NCI-H1417 treated with DMSO at 0.1 percent for 48 hours (cell line): Measurements from ENCODE around the gene SUCLG2.

Experiments used
- DNase-seq: peaks from one replicate; lab custom pipeline; 2025; lab: John Stamatoyannopoulos, UW

Gene SUCLG2

DNA sequence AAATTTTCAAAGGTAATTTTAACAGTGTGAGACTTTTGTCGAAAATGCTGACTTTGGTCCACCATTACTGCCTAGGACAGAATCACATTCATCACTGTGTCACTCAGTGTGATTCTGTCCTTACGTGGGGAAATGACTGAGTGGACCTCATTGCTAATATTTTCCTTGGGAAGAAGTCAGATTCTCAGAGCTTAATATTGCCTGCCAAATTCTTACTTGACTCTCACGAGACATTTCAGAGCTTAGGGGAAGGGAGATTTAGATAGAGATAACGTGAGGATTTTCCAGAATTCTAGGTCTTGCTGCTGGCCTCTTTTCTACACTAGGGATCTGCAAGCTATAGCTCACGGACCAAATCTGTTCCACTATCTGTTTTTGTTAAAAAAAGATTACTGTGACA is 270.4 kb downstream of the SUCLG2 start:
- DNase-seq, result no peak

DNA sequence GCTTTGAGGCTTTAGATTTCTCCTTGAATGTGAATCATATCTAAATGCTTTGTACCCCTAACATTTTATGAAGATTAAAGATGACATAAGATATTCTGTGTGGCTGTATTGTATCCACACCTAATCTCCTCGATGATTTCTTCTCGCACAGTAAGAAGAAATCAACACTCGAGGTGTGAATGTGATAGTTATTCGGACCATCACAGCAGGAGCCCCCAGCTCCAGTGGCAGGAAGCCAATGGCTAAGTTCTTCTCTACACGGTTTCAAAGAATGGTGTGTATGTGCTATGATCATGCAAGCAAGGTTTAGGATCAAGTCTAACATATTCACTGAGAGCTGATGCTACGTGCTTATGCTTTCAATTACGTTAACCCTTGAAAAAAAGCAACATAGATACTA is 271.0 kb downstream of the SUCLG2 start:
- DNase-seq, result no peak

DNA sequence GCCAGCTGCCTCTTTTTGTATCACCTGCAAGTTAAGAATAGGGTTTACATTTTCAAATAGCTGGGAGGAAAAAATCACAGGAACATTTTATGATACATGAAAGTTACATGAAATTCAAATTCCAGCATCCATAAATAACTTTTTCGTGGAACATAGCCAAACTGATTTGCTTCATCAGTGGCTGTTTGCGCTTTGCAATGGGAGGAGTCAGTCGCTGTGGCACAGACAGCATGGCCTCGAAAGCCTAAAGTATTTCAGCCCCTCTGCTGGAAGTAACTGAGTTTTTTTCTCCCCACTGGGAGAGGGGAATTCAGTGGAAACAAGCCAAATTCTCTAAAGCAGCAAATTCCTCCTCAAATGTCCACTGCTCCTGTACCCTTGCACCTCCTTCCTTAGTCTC is 271.9 kb downstream of the SUCLG2 start:
- no peak for DNase-seq

DNA sequence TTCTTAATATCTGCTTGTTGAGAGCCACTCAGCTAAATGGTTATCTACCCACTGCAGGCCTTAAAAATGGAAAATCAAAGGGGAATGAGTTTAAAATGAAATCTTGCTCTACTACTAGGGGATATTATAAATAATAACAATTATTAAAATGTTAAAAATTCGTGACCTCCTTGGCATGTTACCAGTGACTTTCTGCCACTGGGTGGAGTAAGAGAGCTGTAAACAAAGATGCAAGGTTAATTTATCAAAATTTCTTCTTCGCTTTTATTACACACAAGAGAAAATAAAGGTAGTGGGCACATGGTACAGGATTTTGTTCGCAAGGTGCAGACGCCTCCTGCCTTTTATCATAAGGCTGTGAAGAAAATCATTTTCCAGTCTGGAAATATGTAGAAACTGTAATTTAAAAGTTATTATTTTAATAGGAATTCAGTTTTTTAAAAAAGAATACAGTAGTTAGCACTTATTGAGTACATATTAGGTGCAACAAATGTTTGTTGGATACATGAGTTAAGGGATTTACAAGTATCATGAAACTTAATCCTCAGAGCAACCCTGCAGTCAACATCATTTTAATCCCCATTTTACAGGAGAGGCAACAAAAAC is 272.6 kb downstream of the SUCLG2 start:
- no peak for DNase-seq

DNA sequence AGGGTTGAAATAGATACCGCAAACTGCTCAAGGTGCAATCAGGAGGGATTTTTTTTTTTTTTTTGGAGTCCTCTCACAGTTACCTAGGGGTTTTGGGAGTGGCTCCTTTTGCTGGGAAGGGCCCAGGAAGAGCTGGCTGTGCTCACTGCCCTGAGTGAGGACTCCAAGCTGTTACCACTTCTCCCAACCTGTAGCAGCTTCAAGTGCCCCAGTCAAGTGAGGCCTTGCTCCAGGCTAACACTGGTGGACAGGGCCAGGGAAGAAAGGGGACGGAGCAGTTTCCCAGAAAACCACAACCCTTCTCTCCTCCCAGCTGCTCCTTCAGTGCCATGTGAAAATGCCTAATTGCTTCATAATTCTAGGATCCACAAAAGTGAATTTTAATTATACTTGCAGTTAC is 274.3 kb downstream of the SUCLG2 start:
- no peak for DNase-seq

DNA sequence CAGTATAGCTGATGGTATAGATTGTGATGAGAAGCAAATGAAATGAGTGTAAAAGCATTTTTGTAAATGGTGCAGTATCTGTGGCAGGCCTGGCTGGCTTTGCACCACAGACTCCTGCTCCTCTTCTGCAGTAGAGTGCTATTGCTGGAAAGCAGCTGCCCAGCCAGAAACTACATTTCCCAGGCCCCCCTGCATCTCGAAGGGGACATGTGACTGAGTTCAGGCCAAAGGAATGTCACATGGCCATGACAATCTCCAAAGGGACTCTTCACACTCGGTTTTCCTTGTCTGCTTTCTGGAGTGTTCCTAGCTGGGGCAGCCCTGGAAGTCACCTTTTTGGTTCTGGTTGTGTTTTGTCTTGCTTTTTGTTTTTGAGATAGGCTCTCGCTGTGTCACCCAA is 277.1 kb downstream of the SUCLG2 start:
- no peak for DNase-seq

DNA sequence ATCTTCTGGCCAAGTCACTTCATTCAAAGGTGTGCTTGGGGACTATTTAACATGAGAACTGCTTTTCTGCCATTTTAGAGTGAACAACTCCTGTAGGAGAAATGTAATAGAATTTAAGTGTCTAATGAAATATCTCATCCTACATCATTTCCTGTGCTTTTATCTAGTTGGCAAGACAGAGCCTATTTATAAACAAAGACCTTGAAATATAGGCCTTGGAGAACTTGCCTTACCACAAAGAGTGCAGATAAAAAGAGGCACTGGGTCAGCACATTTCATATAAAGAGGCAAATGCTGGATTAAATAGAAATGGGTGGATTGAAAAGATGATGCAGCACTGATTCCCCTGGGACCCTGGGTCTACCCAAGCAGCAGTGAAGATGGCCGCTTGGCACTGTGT is 278.0 kb downstream of the SUCLG2 start:
- DNase-seq, result no peak

DNA sequence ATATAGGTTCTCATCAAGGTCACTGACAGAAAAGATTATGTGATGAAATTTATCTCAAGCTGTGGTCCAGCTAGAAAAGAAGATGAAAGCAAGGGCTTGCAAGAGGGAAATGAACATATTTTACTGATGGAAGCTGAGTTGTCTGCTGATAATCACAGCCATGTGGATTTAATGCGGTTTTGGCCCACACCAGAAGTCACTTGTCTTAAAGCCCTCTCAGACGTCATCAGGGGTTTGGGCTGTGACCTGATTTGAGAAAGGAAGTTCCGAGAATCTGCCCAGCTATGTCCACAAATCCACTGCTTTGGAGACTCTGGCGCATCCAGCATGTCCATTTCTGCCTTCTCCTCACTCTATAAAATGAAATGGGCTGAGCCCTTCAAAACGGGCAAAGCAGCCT is 278.4 kb downstream of the SUCLG2 start:
- no peak for DNase-seq

DNA sequence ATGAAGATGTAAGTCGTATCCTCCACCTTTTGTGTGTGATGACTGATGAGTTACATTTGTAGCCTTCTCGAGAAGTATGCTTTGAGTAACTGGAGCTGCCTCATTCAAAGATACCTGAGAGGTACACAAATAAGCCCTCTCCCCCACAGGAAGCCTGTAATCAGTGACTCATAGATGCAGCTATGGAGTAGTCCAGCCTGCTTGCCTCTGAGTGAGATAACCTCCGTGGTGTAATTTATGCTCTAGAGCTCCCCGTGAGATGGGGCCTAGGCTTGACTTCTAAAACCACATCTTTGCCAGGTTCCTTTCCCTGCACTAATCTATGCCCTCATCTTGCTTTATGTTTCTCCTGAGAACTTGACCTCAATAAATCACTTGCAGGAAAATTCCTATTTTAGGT is 291.7 kb downstream of the SUCLG2 start:
- DNase-seq, result no peak

DNA sequence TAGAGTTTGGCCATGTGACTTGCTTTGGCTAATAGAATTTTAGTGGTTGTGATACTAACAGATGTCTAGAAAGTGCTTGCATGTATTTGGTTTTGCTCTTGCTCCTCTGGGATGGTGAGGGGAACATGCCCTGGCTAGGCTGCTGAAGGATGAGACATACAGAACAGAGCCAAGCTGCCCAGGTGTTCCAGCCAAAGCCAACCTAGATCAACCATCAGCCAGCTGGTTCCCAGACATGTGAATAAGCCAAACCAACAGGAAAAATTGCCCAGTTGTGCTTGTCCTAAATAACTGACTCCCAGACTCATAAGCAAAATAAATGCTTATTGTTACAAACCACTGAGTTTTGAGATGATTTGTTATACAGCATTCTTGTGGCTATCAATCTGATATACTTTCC is 292.6 kb downstream of the SUCLG2 start:
- no peak for DNase-seq

DNA sequence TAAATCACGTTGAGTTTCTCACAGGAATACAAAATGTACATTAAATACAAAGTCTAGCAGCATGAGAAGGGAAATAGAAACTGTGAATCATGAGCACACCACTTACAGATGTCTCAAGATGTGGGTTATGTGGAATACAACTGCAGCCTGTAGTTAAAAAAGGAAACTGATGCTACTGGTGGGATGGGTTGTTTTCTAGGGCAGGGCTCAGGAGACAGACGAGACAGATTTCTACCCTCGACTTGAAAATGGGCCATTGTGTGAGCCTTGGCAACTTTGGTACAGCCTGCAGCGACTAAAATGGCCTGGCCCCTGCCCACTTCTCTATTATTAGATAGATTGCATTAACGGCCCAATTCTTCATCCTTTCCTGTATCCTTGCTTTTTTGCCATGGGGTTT is 293.1 kb downstream of the SUCLG2 start:
- no peak for DNase-seq

DNA sequence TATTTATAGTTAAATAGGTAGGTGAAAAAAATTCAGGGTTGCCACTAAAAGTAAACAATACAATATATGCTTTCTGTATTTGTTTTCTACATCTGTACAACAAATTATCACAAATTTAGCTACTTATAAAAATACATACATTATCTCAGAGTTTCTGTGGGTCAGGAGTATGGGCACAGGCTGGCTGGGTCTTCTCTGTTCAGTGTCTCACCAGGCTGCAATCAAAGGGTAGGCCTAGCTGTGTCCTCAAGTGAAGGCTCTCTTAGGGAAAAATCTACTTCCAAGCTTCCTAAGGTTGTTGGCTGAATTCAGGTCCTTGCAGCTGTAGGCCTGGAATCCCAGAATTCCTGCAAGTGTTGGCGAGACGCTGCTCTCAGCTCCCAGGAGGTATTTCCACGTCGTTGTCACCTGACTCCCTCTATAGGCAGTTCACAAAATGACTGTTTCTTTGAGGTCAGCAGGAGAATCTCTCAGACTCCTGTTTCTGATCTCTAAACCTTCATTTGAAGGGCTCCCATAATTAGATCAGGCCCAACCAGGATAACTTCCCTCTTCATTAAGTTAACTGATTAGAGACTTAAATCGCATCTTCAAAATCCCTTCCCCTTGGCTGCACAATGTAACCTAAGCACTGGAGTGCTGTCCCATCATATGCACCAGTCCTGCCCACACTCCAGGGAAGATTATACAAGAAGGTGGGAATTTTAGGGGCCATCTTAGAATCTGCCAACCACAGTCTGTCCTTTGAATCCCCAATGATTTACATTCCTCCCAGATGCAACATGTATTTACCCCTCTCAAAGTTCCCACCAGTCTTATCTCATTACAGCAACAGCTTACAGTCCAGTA is 296.6 kb downstream of the SUCLG2 start:
- DNase-seq, result no peak

DNA sequence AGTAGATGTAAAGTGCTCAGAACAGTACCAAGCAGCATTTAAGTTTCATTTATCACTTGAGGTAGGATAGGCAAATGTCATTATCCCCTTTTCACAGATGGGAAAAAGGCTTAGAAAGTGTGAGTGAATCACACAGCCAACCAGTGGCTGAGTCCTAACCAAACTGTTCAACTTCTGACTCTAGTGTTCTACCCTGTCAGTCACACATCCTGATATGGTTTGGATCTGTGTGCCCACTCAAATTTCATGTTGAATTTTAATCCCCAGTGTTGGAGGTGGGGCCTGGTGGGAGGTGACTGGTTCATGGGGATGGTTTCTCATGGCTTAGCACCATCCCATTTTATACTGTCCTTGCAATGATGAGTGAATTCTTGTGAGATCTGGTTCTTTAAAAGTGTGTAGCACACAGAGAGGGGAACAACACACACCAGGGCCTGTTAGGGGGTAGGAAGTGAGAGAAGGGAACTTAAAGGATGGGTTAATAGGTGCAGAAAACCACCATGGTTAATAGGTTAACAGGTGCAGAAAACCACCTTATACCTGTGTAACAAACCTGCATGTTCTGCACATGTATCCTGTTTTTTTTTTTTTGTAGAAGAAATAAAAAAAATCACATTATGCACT is 304.7 kb downstream of the SUCLG2 start:
- no peak for DNase-seq

DNA sequence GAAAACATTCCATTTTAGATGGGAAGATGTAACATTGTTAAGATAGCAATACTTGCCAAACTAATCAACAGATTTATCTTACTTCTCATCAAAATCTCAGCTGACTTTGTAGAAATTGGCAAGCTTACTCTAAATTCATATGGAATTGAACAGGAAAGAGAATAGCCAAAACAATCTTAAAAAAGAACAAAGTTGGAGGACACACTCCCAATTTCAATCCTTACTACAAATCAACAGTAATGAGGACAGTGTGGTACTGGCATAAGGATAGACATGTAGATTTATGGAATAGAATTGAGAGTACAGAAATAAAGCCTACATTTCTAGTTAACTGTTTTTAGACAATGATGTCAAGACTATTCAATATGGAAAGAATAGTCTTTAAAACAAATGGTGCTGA is 308.3 kb downstream of the SUCLG2 start:
- no peak for DNase-seq

DNA sequence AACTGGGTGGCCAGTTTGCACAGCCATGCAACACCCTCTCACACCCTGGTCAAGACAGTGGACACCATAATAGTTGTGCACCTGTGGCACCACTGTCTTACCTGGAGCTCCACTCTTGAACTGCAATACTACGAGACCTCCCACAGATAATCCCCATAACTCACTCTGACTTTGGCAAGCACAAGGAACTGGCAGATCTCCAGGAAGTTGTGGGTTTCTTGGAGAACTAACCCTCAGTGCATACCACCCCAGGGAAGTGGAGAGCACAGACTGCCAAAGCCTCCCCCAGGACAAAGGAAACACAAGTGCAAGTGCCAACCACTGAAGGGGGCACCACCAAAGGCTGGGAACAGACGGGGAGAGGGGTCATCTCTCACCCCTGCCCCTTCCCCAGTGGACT is 318.6 kb downstream of the SUCLG2 start:
- no peak for DNase-seq

DNA sequence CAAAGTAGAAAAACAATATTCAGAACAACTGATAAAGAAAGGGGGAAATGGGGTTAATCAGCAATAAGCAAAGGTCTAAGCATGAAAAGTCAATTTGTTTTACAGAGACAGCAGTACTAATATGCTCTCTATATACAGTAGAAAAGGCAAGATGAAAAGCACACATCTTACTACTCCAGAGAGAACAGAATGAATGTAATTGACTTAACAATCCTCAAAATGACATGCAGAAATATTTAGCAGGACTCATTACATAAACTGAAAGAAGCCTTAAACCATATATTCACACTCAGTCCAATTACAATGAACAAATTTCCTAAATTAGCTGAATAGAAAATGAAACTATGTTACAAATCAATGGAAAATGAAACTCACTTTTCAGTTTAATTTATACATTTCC is 319.8 kb downstream of the SUCLG2 start:
- no peak for DNase-seq

DNA sequence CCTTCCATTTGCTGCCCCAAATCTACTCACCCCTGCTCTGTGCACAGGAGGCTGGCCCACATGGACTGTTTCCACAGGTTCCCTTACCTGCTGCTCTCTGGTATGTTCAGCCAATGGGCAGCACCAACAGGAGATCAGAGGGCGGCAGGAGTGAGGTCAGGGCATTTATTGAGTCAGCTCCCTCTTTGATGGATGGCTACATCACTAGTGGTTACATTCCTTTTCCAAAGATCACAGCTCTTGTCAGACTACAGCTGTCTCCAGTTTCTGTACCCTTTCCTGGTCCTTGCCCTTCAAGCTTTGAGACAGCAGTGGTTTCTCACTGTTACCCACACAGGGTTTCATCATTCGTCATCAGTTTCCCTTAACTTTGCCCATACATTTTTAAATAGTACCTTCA is 325.1 kb downstream of the SUCLG2 start:
- no peak for DNase-seq

DNA sequence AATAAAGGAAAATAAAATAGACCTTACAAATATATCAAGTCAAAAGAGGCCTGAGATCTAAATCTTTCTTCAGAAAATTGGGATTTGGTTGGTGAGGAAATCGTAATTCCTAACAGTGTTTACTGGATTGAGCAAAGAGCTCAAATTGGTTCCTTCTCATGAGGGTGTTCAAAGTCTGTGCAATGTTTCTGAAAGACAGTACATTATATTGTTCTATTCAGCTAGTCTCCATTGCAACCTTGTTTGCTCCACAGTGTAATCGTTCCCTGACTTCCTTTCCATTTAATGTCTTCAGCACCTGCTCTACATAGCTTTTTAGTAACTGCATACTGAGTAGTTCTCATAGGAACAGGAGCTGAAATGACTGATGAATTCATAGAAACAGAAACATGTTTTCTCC is 326.8 kb downstream of the SUCLG2 start:
- DNase-seq, result no peak

DNA sequence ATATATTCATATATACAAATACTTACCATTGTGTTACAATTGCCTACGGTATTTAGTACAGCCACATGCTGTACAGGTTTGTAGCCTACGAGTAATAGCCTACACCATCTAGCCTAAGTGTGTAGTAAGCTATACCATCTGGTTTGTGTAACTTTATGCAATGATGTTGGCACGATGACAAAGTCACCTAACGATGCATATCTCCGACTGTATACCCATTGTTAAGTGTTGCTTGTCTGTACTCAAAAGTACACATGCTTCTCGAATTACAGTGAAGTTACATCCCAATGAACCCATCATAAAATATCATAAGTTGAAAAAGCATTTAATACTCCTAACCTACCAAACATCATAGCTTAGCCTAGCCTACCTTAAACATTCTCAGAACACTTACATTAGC is 329.2 kb downstream of the SUCLG2 start:
- DNase-seq, result no peak
